ENCODE data around the gene SOD2. TPM values are rescaled to one million over a fixed set of nuclear protein-coding genes. Genes with fewer than 3 reads are reported as not detected.
A peak's percentile ranks its signal among the peaks of the same experiment; 100 is the strongest.

Gene SOD2
- total and polyA plus RNA-seq, 2 of the 13 experiments (the other 11 are each of a cell fraction or from before 2014, with no cell fraction given) = 304 to 309 TPM

- TF ChIP-seq ZHX1 (CRISPR knock-in tag; IDR thresholded peaks at IDR 0.05; ENCODE audit: low read depth) (no peak; the same call in 1 of the 2 replicates), RBFOX2 (IDR thresholded peaks at IDR 0.05; ENCODE audit: low read depth, low read length) (0 out of 2 replicates have a peak, but pooled peaks have one; percentile 50), AHDC1 (CRISPR knock-in tag; IDR thresholded peaks at IDR 0.05; ENCODE audit: borderline replicate concordance) (peak; percentile 86; the same call in 1 of the 2 replicates), CHD4 (IDR thresholded peaks at IDR 0.05; ENCODE audit: borderline replicate concordance, low read length) (no peak), RAD21 (CRISPR knock-in tag; IDR thresholded peaks at IDR 0.05) (peak; percentile 78), ZKSCAN1 (IDR thresholded peaks at IDR 0.05; ENCODE audit: low read length) (no peak), GATAD1 (CRISPR knock-in tag; IDR thresholded peaks at IDR 0.05) (peak; percentile 76), HNF1B (CRISPR knock-in tag; IDR thresholded peaks at IDR 0.05) (peak; percentile 40; the same call in 1 of the 2 replicates), PHF20 (CRISPR knock-in tag; IDR thresholded peaks at IDR 0.05) (no peak), HNRNPUL1 (IDR thresholded peaks at IDR 0.05; ENCODE audit: low read depth, low read length) (0 out of 2 replicates have a peak, but pooled peaks have one; percentile 43), FOXK2 (IDR thresholded peaks at IDR 0.05) (peak; percentile 31; the same call in 1 of the 2 replicates), ZNF652 (CRISPR knock-in tag; IDR thresholded peaks at IDR 0.05; ENCODE audit: borderline replicate concordance, low read depth) (no peak), NR2F1 (CRISPR knock-in tag; IDR thresholded peaks at IDR 0.05) (no peak; a peak in 1 of 4 replicates), ZBTB4 (CRISPR knock-in tag; IDR thresholded peaks at IDR 0.05; ENCODE audit: borderline replicate concordance) (no peak)
These were observed 1.7 kb downstream of the SOD2 start (continued) for GRCh38 chr6:159691133-159691962.
